Pancreas (tissue), 10 donors: ENCODE measurements around the gene MAPK14. TPM values are rescaled to one million over a fixed set of nuclear protein-coding genes. Genes with fewer than 3 reads are reported as not detected.
"Not testable (repeated sequence)": the region's sequence is repeated elsewhere in the genome, so short reads cannot be mapped to it uniquely, and the experiment has no call there.

Experiments used
- ATAC-seq, 4 donors: fragments of 200-7000 bp; cut with Tn5 transposase; one replicate each; pipeline versions ENCODE4 v1.8.0 to v1.9.1; 2020; ENCODE audit warnings: mild to moderate bottlenecking in 4 of 4, moderate library complexity in 4 of 4
- DNase-seq, 6 donors: peaks; one replicate each; pipeline ENCODE4 v3.0.0-alpha.2; 2020
- FAIRE-seq: peaks from 2 replicates; lab custom pipeline; 2012; peaks lifted over from hg19 to GRCh38; lab: Jason Lieb, UNC
- H3K27ac ChIP-seq, 4 donors: fragments of 200-600 bp; sonication (generic); 1 replicate in 3 of 4; 2 replicates in 1 of 4; pipeline versions ENCODE4 v1.5.0 to v1.8.0; 2020
- H3K27me3 ChIP-seq, 4 donors: fragments of 200-600 bp; one replicate each; pipeline ENCODE4 v1.8.0; 2021
- H3K36me3 ChIP-seq, 3 donors: fragments of 200-600 bp; sonication (generic) in 1 of 3; one replicate each; pipeline versions ENCODE4 v1.5.0 to v1.8.0; 2020 to 2021
- H3K4me1 ChIP-seq, 3 donors: fragments of 200-600 bp; one replicate each; pipeline ENCODE4 v1.8.0; 2021
- H3K4me3 ChIP-seq, 4 donors: fragments of 200-600 bp; sonication (generic) in 2 of 4; one replicate each; pipeline versions ENCODE4 v1.5.0 to v1.8.0; 2020 to 2021
- H3K9me3 ChIP-seq, 4 donors: fragments of 200-600 bp; one replicate each; pipeline ENCODE4 v1.8.0; 2021
- WGBS, 2 donors: extraction: QIAGEN DNeasy Blood & Tissue Kit; methylation state at CpG; one replicate each; pipeline ENCODE4 v1.1.7; 2013; 5-methylcytosine and 5-hydroxymethylcytosine counted together
- intact Hi-C, 3 donors: fragments of 100-400 bp; cut with DNase I; formaldehyde crosslinking; loops; one replicate each; pipeline versions ENCODE4 v1.11.1 to v1.14.2; 2022
- polyA plus RNA-seq, 2 donors: library from polyadenylated mRNA; stranded (reverse); fragments of 200-250 nt; gene quantifications; one replicate each; pipeline ENCODE4 v1.2.3, GENCODE V29; 2013
- total RNA-seq, 6 donors: library from RNA; stranded (reverse); fragmentation: NEBNext Ultra II Directional in 4 of 6; extraction: Animal tissue kit (Norgen Biotek cat#: 25700) in 4 of 6; gene quantifications; one replicate each; pipeline versions ENCODE4 v1.2.1 to v1.2.4, GENCODE V29; 2021 to 2023
- TF ChIP-seq, protein P1 (sequence below), 4 donors: fragments of 200-600 bp; sonication (generic) in 3 of 4; IDR thresholded peaks; one replicate each; pipeline versions ENCODE4 v1.5.0 to v1.8.0; 2021; ENCODE audit warnings: antibody characterized with exemption in 4 of 4
- donor health status: healthy with polysubstance abuse.
- donor health status: DM: no; HTN: no; CAD: no; lungs with moderate emphysema.
- donor health status: DM: no; HTN: no; CAD: no.
- donor health status: control.
- donor health status: control.
- donor health status: Bipolar disorder and iron deficiency.
- donor health status: DM: yes; HTN: yes; CAD: no.
- donor health status: DM: no; HTN: no; CAD: no.
- donor health status: DM: no; HTN: no; CAD: no.
- donor health status: DM: yes; HTN: yes; CAD: no.

The MAPK14 gene
- total and polyA plus RNA-seq, 8 donors, result 6.8 to 29.9 (median 16.6) TPM

DNA sequence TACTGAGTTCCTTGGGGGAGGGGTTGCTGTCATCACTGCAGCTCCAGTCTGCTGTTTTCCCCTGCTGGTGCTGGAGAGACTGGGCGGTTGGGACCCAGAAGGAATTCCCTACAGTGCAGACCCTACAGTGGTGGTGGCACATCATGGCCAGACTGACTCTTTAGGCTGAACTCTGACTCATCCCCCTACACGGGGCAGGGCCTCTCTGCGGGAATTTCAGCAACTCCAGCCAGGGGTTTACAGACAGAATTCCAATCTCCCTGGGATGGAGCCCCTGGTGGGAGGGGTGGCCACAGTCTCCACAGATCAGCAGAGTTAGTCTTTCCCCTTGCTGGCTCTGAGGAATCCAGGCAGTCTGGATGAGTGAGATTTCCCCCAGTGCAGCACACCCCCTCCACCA is 55.8 kb downstream of the MAPK14 start:
- Histone ChIP-seq H3K27ac (no peak overlapping the region), H3K27me3 (no peaks in the 10 kb centered on the region), H3K4me3 (no peak overlapping the region), H3K36me3 (peaks cover 0 to 43% (median 13%) of the 10 kb centered on the region in 3 donors), H3K9me3 (no peaks in the 10 kb centered on the region), H3K4me1 (no peaks in the 10 kb centered on the region)
- intact Hi-C loops, result no loop called here
- no peak for ATAC-seq
- FAIRE-seq, result no peak
- WGBS, 2 donors, result 69 to 89% methylated on average over 3 of the region's 3 CpGs
- DNase-seq, result no peak
- TF ChIP-seq, protein P1, sequence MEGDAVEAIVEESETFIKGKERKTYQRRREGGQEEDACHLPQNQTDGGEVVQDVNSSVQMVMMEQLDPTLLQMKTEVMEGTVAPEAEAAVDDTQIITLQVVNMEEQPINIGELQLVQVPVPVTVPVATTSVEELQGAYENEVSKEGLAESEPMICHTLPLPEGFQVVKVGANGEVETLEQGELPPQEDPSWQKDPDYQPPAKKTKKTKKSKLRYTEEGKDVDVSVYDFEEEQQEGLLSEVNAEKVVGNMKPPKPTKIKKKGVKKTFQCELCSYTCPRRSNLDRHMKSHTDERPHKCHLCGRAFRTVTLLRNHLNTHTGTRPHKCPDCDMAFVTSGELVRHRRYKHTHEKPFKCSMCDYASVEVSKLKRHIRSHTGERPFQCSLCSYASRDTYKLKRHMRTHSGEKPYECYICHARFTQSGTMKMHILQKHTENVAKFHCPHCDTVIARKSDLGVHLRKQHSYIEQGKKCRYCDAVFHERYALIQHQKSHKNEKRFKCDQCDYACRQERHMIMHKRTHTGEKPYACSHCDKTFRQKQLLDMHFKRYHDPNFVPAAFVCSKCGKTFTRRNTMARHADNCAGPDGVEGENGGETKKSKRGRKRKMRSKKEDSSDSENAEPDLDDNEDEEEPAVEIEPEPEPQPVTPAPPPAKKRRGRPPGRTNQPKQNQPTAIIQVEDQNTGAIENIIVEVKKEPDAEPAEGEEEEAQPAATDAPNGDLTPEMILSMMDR (IDR thresholded peaks at IDR 0.05), result no peak

DNA sequence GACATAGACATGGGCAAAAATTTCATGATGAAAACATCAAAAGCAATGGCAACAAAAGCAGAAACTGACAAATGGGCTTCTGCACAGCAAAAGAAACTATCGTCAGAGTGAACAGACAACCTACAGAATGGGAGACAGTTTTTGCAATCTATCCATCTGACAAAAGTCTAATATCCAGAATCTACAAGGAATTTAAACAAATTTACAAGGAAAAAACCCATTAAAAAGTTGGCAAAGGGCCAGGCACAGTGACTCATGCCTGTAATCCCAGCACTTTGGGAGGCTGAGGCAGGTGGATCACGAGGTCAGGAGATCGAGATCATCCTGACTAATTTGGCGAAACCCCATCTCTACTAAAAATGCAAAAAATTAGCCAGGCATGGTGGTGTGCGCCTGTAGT is 60.6 kb downstream of the MAPK14 start:
- H3K9me3 ChIP-seq, ATAC-seq, H3K27ac ChIP-seq, FAIRE-seq, H3K27me3 ChIP-seq, H3K4me3 ChIP-seq, H3K4me1 ChIP-seq, DNase-seq, intact Hi-C loops: not testable (repeated sequence)
- 92 to 95% methylated on average over 5 of the region's 5 CpGs for WGBS, 2 donors
- H3K36me3 ChIP-seq, result peaks cover 0 to 14% (median 6%) of the 10 kb centered on the region in 3 donors

DNA sequence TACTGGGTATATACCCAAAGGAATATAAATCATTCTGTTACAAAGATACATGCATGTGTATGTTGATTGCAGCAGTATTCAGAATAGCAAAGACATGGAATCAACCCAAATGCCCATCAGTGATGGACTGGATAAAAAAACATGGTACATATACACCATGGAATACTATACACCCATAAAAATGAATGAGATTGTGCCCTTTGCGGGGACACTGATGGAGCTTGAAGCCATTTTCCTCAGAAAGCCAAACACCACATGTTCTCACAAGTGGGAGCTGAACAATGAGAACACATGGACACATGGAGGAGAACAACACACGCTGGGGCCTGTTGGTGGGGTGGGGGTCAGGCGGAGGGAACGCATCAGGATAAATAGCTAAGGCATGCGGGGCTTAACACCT is 61.4 kb downstream of the MAPK14 start:
- TF ChIP-seq, protein P1 (IDR thresholded peaks at IDR 0.05), result no peak
- Histone ChIP-seq H3K36me3 (peaks cover 0 to 5% (median 0%) of the 10 kb centered on the region in 3 donors), H3K27ac (no peak overlapping the region), H3K9me3 (no peaks in the 10 kb centered on the region), H3K4me3 (no peak overlapping the region), H3K27me3 (no peaks in the 10 kb centered on the region), H3K4me1 (no peaks in the 10 kb centered on the region)
- WGBS, 2 donors, result 95% methylated on average over 5 of the region's 5 CpGs
- DNase-seq, result no peak
- no peak for ATAC-seq
- no peak for FAIRE-seq
- intact Hi-C loops, result no loop called here

DNA sequence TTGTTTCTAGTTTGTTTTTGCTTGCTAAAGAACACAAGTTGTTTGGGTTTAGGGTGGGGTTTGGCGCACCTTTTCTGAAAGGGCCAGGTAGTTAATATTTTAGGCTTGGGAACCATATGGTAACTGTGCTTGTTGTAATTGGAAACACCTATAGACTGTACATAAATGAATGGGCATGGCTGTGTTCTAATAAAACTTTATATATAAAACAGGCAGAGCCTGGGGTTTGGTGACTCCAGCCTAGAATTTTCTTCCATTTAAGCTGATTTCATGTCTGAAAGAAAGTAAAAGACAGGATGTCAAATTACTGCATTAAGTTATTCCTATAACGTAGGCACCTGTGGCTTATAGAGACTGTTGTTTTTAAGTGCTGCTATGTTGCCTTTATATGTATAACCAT is 66.6 kb downstream of the MAPK14 start:
- H3K36me3 ChIP-seq, result no peaks in the 10 kb centered on the region
- ATAC-seq (no peak), FAIRE-seq (no peak), DNase-seq (no peak)
- 97 to 98% methylated on average over 2 of the region's 2 CpGs for WGBS, 2 donors
- H3K4me3 ChIP-seq, result no peak overlapping the region
- H3K4me1 ChIP-seq, result no peaks in the 10 kb centered on the region
- intact Hi-C loops, result loop anchor here in 2 of 3 donors (2.0 to 10.0 kb wide), 2 partner anchors 67 to 69 kb away; partner anchors contain the start of genes MAPK14 (in 2 of the 2) and SLC26A8 (in 1 of the 2)
- H3K9me3 ChIP-seq, result no peaks in the 10 kb centered on the region
- TF ChIP-seq, protein P1 (IDR thresholded peaks at IDR 0.05), result no peak
- no peak overlapping the region for H3K27ac ChIP-seq
- H3K27me3 ChIP-seq, result no peaks in the 10 kb centered on the region

DNA sequence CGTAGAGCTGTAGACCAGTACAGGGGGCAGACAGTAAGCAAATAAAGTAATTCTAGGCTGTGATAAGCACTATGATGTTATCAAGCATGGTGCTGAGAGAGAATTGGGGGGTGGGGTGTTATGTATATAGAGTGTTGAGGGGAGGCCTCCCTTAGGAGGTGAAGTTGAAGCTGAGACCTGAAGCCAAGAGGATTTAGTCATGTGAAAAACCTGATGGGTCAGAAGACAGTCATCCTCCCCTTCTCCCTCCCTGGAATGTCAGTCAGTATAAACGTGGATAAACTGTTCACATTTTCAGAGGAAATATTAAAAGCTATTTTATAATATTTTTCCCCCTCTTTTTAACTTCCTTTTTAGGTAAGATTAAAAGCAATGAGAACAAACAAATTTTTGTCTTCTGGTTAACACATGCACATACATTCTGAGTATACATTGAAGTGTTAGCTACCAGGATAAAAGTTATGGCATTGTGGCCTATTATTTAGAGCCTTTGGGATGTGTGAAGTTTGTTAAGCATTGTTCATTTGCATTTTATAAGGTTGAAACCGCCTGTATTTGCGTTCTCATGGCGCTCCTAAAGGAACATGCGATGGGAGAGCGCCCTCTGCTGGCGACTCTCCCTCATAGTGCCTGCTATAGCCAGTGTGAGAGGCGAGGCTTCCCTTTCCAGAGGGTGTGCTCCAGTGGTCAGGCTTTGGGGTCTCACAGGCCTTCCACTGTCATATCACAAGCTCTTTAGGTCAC is 67.3 kb downstream of the MAPK14 start:
- Histone ChIP-seq H3K27me3 (no peaks in the 10 kb centered on the region), H3K27ac (no peak overlapping the region), H3K4me1 (no peaks in the 10 kb centered on the region), H3K36me3 (no peaks in the 10 kb centered on the region), H3K9me3 (no peaks in the 10 kb centered on the region), H3K4me3 (no peak overlapping the region)
- intact Hi-C loops, result loop anchor here in 2 of 3 donors (2.0 to 10.0 kb wide), 2 partner anchors 68 to 70 kb away; partner anchors contain the start of genes MAPK14 (in 2 of the 2) and SLC26A8 (in 1 of the 2)
- DNase-seq (peak; percentile 62 to 94 (median 80)), ATAC-seq (peak; percentile 95 to 97 (median 96)), FAIRE-seq (no peak)
- TF ChIP-seq, protein P1 (IDR thresholded peaks at IDR 0.05), result peak; percentile 86 to 95 (median 90)
- 10% methylated on average over 9 of the region's 9 CpGs for WGBS, 2 donors
